WTC11 (cell line): ENCODE measurements around the gene M6PR. TPM values are rescaled to one million over a fixed set of nuclear protein-coding genes. Genes with fewer than 3 reads are reported as not detected.

Experiments
- ATAC-seq: fragments of 200-7000 bp; cut with Tn5 transposase; 2 replicates; pipeline ENCODE4 v1.10.0; 2021; ENCODE audit warnings: mild to moderate bottlenecking, moderate library complexity
- CTCF ChIA-PET: fragments of 300-600 bp; sonication (Branson Sonifier 250); formaldehyde crosslinking; loops from one replicate; lab custom pipeline; 2021; ENCODE audit warnings: antibody characterized with exemption; lab: Charles Lee
- POLR2A ChIA-PET: fragments of 350-600 bp; sonication (Branson Sonifier 250); formaldehyde crosslinking; loops from one replicate; lab custom pipeline; 2021; ENCODE audit warnings: antibody characterized with exemption; lab: Charles Lee
- DNase-seq: peaks from one replicate; pipeline ENCODE4 v3.0.0; 2021; ENCODE audit warnings: low spot score
- H3K27ac Mint-ChIP-seq: 2 replicates; pipeline ENCODE4 v1.8.0; 2021; ENCODE audit warnings: mixed read lengths
- H3K27me3 Mint-ChIP-seq: 2 replicates; pipeline ENCODE4 v1.8.0; 2021; ENCODE audit warnings: low read depth, mild to moderate bottlenecking, moderate library complexity, mixed read lengths
- H3K36me3 Mint-ChIP-seq: 2 replicates; pipeline ENCODE4 v1.8.0; 2021; ENCODE audit warnings: mixed read lengths
- H3K4me1 Mint-ChIP-seq: 2 replicates; pipeline ENCODE4 v1.8.0; 2022; ENCODE audit warnings: mixed read lengths
- H3K4me3 Mint-ChIP-seq: 2 replicates; pipeline ENCODE4 v1.8.0; 2021; ENCODE audit warnings: mild to moderate bottlenecking, moderate library complexity, mixed read lengths
- H3K9me3 Mint-ChIP-seq: 2 replicates; pipeline ENCODE4 v1.8.0; 2021; ENCODE audit warnings: mixed read lengths
- ATF2 ChIP-seq: sonication (generic); formaldehyde crosslinking; IDR thresholded peaks from 2 replicates; pipeline ENCODE4 v1.8.1; 2022; ENCODE audit warnings: low read depth, missing genetic modification reagents, borderline replicate concordance
- CBFB ChIP-seq: sonication (generic); formaldehyde crosslinking; IDR thresholded peaks from 2 replicates; pipeline ENCODE4 v1.8.1; 2022; ENCODE audit warnings: mild to moderate bottlenecking, low read depth, missing genetic modification reagents
- CTCF ChIP-seq: fragments of 200-600 bp; IDR thresholded peaks from 2 replicates; pipeline ENCODE4 v1.8.0; 2022; ENCODE audit warnings: antibody characterized with exemption
- ESRRA ChIP-seq: sonication (generic); formaldehyde crosslinking; IDR thresholded peaks from 2 replicates; pipeline ENCODE4 v1.8.1; 2022; ENCODE audit warnings: mild to moderate bottlenecking, missing genetic modification reagents, borderline replicate concordance
- FOXP4 ChIP-seq: sonication (generic); formaldehyde crosslinking; IDR thresholded peaks from 2 replicates; pipeline ENCODE4 v1.8.0; 2022; ENCODE audit warnings: mild to moderate bottlenecking, missing genetic modification reagents
- GRHL2 ChIP-seq: fragments of 250-450 bp; sonication (Bioruptor Pico); IDR thresholded peaks from 2 replicates; pipeline ENCODE4 v1.8.0; 2022; ENCODE audit warnings: mild to moderate bottlenecking, moderate library complexity; ENCODE audit not compliant: insufficient replicate concordance, severe bottlenecking
- HMGA2 ChIP-seq: fragments of 250-450 bp; sonication (Bioruptor Pico); IDR thresholded peaks from 2 replicates; pipeline ENCODE4 v1.4.0; 2021; ENCODE audit warnings: mild to moderate bottlenecking, moderate library complexity
- JUN ChIP-seq: sonication (generic); formaldehyde crosslinking; IDR thresholded peaks from 2 replicates; pipeline ENCODE4 v1.8.0; 2023; ENCODE audit warnings: mild to moderate bottlenecking, missing genetic modification reagents
- NFYB ChIP-seq: sonication (generic); formaldehyde crosslinking; conservative IDR thresholded peaks from 2 replicates; pipeline ENCODE4 v1.8.0; 2022; ENCODE audit warnings: low read depth, missing genetic modification reagents
- NR1H2 ChIP-seq: sonication (generic); formaldehyde crosslinking; IDR thresholded peaks from 2 replicates; pipeline ENCODE4 v1.9.0; 2021; ENCODE audit warnings: mild to moderate bottlenecking, moderate library complexity, missing genetic modification reagents
- PRDM15 ChIP-seq: sonication (generic); formaldehyde crosslinking; IDR thresholded peaks from 2 replicates; pipeline ENCODE4 v1.8.0; 2022; ENCODE audit warnings: missing genetic modification reagents
- SP1 ChIP-seq: sonication (generic); formaldehyde crosslinking; conservative IDR thresholded peaks from 2 replicates; pipeline ENCODE4 v1.8.1; 2022; ENCODE audit warnings: missing genetic modification reagents
- TEAD1 ChIP-seq: sonication (generic); formaldehyde crosslinking; IDR thresholded peaks from 2 replicates; pipeline ENCODE4 v1.8.0; 2022; ENCODE audit warnings: mild to moderate bottlenecking, missing genetic modification reagents
- ZNF121 ChIP-seq: sonication (generic); formaldehyde crosslinking; IDR thresholded peaks from 2 replicates; pipeline ENCODE4 v1.8.0; 2023; ENCODE audit warnings: missing genetic modification reagents
- ZNF138 ChIP-seq: sonication (generic); formaldehyde crosslinking; conservative IDR thresholded peaks from 2 replicates; pipeline ENCODE4 v1.8.1; 2022; ENCODE audit warnings: mild to moderate bottlenecking, moderate library complexity, missing genetic modification reagents
- ZNF232 ChIP-seq: sonication (generic); formaldehyde crosslinking; IDR thresholded peaks from 2 replicates; pipeline ENCODE4 v1.8.0; 2022; ENCODE audit warnings: mild to moderate bottlenecking, missing genetic modification reagents
- ZNF263 ChIP-seq: sonication (generic); formaldehyde crosslinking; IDR thresholded peaks from 2 replicates; pipeline ENCODE4 v1.8.1; 2022; ENCODE audit warnings: low read depth, mild to moderate bottlenecking, moderate library complexity, missing genetic modification reagents
- ZNF416 ChIP-seq: fragments of 250-450 bp; sonication (Bioruptor Pico); IDR thresholded peaks from 2 replicates; pipeline ENCODE4 v1.9.0; 2021; ENCODE audit warnings: mild to moderate bottlenecking, inconsistent platforms
- ZNF512 ChIP-seq: sonication (generic); formaldehyde crosslinking; IDR thresholded peaks from 2 replicates; pipeline ENCODE4 v1.8.1; 2022; ENCODE audit warnings: missing genetic modification reagents, borderline replicate concordance
- ZNF532 ChIP-seq: fragments of 250-450 bp; sonication (Bioruptor Pico); IDR thresholded peaks from 2 replicates; pipeline ENCODE4 v1.9.0; 2021; ENCODE audit warnings: mild to moderate bottlenecking, borderline replicate concordance
- total RNA-seq: library from RNA; stranded (reverse); gene quantifications from 3 replicates; pipeline ENCODE4 v1.2.3, GENCODE V29; 2021

M6PR gene
- total RNA-seq, 1 experiment from 2014 or later, result 139 TPM

- TF ChIP-seq NR1H2, result no peak
- no peak for TF ChIP-seq JUN (CRISPR knock-in tag)
- no peak for TF ChIP-seq ESRRA (CRISPR knock-in tag)
These were observed 31.7 kb downstream of the M6PR start (continued) for GRCh38 chr12:8917751-8918150.

- CTCF ChIA-PET, result interaction anchor here (1.0 to 1.9 kb wide), 4 partner anchors 27 to 373 kb away, joined by 3 to 8 read pairs (median 5); no protein-coding TSS in a partner anchor
These were observed 32.4 kb downstream of the M6PR start for GRCh38 chr12:8917031-8917430.

More at GRCh38 chr12:8917031-8917430, 32.4 kb downstream of the M6PR start:
- TF ChIP-seq FOXP4 (no peak), ZNF263 (CRISPR knock-in tag) (no peak), ZNF138 (CRISPR knock-in tag) (no peak), SP1 (CRISPR knock-in tag) (no peak), TEAD1 (CRISPR knock-in tag) (no peak), CBFB (CRISPR knock-in tag) (no peak), HMGA2 (CRISPR knock-in tag) (no peak), GRHL2 (CRISPR knock-in tag) (no peak), ZNF512 (no peak), PRDM15 (CRISPR knock-in tag) (no peak), ESRRA (CRISPR knock-in tag) (no peak), CTCF (no peak), ZNF532 (CRISPR knock-in tag) (no peak), ZNF416 (CRISPR knock-in tag) (no peak), NFYB (CRISPR knock-in tag) (no peak), ZNF232 (CRISPR knock-in tag) (no peak), ATF2 (CRISPR knock-in tag) (no peak), ZNF121 (CRISPR knock-in tag) (no peak)
- Mint-ChIP-seq H3K9me3 (no peaks in the 10 kb centered on the region), H3K4me1 (peaks cover 39% of the 10 kb centered on the region), H3K27me3 (no peaks in the 10 kb centered on the region), H3K4me3 (no peak overlapping the region), H3K36me3 (peaks cover 36% of the 10 kb centered on the region), H3K27ac (no peak overlapping the region)
- DNase-seq (no peak), ATAC-seq (no peak)
- POLR2A ChIA-PET, result interaction anchor here (1.6 kb wide), 1 partner anchor 32 kb away, joined by 5 read pairs; the partner anchor contains the start of gene M6PR
